CD8-positive, alpha-beta memory T cell (primary cell): ENCODE results near the gene MACROH2A2. TPM values are rescaled to one million over a fixed set of nuclear protein-coding genes. Genes with fewer than 3 reads are reported as not detected.
"Not testable (repeated sequence)": the region's sequence is repeated elsewhere in the genome, so short reads cannot be mapped to it uniquely, and the experiment has no call there.

ENCODE experiments used
- CTCF ChIA-PET: fragments of 350-600 bp; sonication (Branson Sonifier 250); formaldehyde crosslinking; loops from one replicate; lab custom pipeline; 2021; ENCODE audit warnings: antibody characterized with exemption; lab: Charles Lee
- POLR2A ChIA-PET: fragments of 350-600 bp; sonication (Branson Sonifier 250); formaldehyde crosslinking; loops from one replicate; lab custom pipeline; 2021; ENCODE audit warnings: antibody characterized with exemption; lab: Charles Lee
- DNase-seq, 5 donors: peaks; one replicate each; pipeline versions ENCODE4 v3.0.0 to v3.0.0-alpha.2; 2020 to 2022; ENCODE audit warnings: mixed read lengths in 1 of 5
- H3K27ac ChIP-seq: one replicate; pipeline ENCODE4 v1.7.0; 2013; ENCODE audit warnings: low read depth, mild to moderate bottlenecking, low read length, moderate library complexity
- H3K27me3 ChIP-seq: 2 replicates; pipeline ENCODE4 v1.7.0; 2013; ENCODE audit warnings: low read length, mild to moderate bottlenecking; ENCODE audit not compliant: insufficient read depth, poor library complexity, severe bottlenecking
- H3K36me3 ChIP-seq: 2 replicates; pipeline ENCODE4 v1.7.0; 2013; ENCODE audit warnings: mild to moderate bottlenecking, low read length, moderate library complexity; ENCODE audit not compliant: insufficient read depth
- H3K4me1 ChIP-seq: 2 replicates; pipeline ENCODE4 v1.7.0; 2013; ENCODE audit warnings: mild to moderate bottlenecking, low read length, moderate library complexity; ENCODE audit not compliant: insufficient read depth
- H3K4me3 ChIP-seq: 2 replicates; pipeline ENCODE4 v1.7.0; 2013; ENCODE audit warnings: mild to moderate bottlenecking, low read length
- H3K9me3 ChIP-seq: 2 replicates; pipeline ENCODE4 v1.7.0; 2013; ENCODE audit warnings: mild to moderate bottlenecking, low read length
- H3K27ac Mint-ChIP-seq, 8 donors: one replicate each; pipeline ENCODE4 v1.8.0; 2020 to 2021; ENCODE audit warnings: mixed read lengths in 8 of 8, mild to moderate bottlenecking in 6 of 8, inconsistent platforms in 3 of 8, moderate library complexity in 3 of 8
- H3K27me3 Mint-ChIP-seq, 2 donors: one replicate each; pipeline ENCODE4 v1.8.0; 2020 to 2021; ENCODE audit warnings: mixed read lengths in 2 of 2, mild to moderate bottlenecking in 1 of 2, moderate library complexity in 1 of 2
- H3K36me3 Mint-ChIP-seq, 3 donors: one replicate each; pipeline ENCODE4 v1.8.0; 2020 to 2021; ENCODE audit warnings: mixed read lengths in 3 of 3, inconsistent platforms in 1 of 3, mild to moderate bottlenecking in 1 of 3
- H3K4me1 Mint-ChIP-seq, 3 donors: one replicate each; pipeline ENCODE4 v1.8.0; 2020 to 2021; ENCODE audit warnings: mixed read lengths in 3 of 3, inconsistent platforms in 1 of 3, mild to moderate bottlenecking in 1 of 3
- H3K4me3 Mint-ChIP-seq, 7 donors: one replicate each; pipeline ENCODE4 v1.8.0; 2020 to 2021; ENCODE audit warnings: mixed read lengths in 7 of 7, mild to moderate bottlenecking in 6 of 7, moderate library complexity in 4 of 7, inconsistent platforms in 2 of 7
- H3K9me3 Mint-ChIP-seq, 5 donors: one replicate each; pipeline ENCODE4 v1.8.0; 2020 to 2022; ENCODE audit warnings: mixed read lengths in 5 of 5, mild to moderate bottlenecking in 3 of 5, moderate library complexity in 2 of 5, inconsistent platforms in 1 of 5
- polyA plus RNA-seq: library from polyadenylated mRNA; unstranded; fragments of 300-500 nt; fragmentation: Illumina TruSeq; gene quantifications from one replicate; pipeline ENCODE4 v1.2.3, GENCODE V29; 2021
- total RNA-seq, 2 experiments: library from RNA; stranded (reverse); gene quantifications; one replicate each; pipeline ENCODE4 v1.2.3, GENCODE V29; 2021

MACROH2A2 gene
- total and polyA plus RNA-seq, 3 experiments from 2014 or later = 2.9 to 4.3 (median 3.4) TPM

GRCh38 chr10:70148516-70148915 is 95.9 kb downstream of the MACROH2A2 start:
- Histone ChIP-seq H3K9me3 (no peaks in the 10 kb centered on the region), H3K27me3 (no peaks in the 10 kb centered on the region), H3K27ac (no peak overlapping the region), H3K36me3 (peaks cover 38% of the 10 kb centered on the region), H3K4me3 (no peak overlapping the region), H3K4me1 (peaks cover 27% of the 10 kb centered on the region)
- H3K4me1 Mint-ChIP-seq = peaks cover 24 to 56% (median 37%) of the 10 kb centered on the region in 3 donors
- DNase-seq = no peak
- ChIA-PET POLR2A (no interaction called here), CTCF (no interaction called here)
- peaks cover 8 to 56% (median 9%) of the 10 kb centered on the region in 3 donors for H3K36me3 Mint-ChIP-seq
- no peaks in the 10 kb centered on the region for H3K27me3 Mint-ChIP-seq
- no peaks in the 10 kb centered on the region for H3K9me3 Mint-ChIP-seq
- H3K4me3 Mint-ChIP-seq = peak overlapping the region in 1 of 7 donors; percentile 48
- peak overlapping the region in 1 of 8 donors; percentile 77 for H3K27ac Mint-ChIP-seq

GRCh38 chr10:70155255-70155838 is 102.7 kb downstream of the MACROH2A2 start:
- Mint-ChIP-seq H3K27ac (peak overlapping the region in 1 of 8 donors; percentile 81), H3K36me3 (peaks cover 15 to 92% (median 32%) of the 10 kb centered on the region in 3 donors), H3K27me3 (no peaks in the 10 kb centered on the region), H3K4me3 (peak overlapping the region in 1 of 7 donors; percentile 48), H3K4me1 (peaks cover 30 to 64% (median 40%) of the 10 kb centered on the region in 3 donors), H3K9me3 (no peaks in the 10 kb centered on the region)
- Histone ChIP-seq H3K27me3 (no peaks in the 10 kb centered on the region), H3K9me3 (no peaks in the 10 kb centered on the region), H3K36me3 (peaks cover 83% of the 10 kb centered on the region), H3K27ac (no peak overlapping the region), H3K4me3 (no peak overlapping the region), H3K4me1 (no peaks in the 10 kb centered on the region)
- ChIA-PET CTCF (interaction anchor here (1.4 to 4.3 kb wide), 2 partner anchors 8 to 16 kb away, joined by 3 to 29 read pairs; partner anchors contain the start of gene TYSND1), POLR2A (no interaction called here)
- DNase-seq = no peak

DNA sequence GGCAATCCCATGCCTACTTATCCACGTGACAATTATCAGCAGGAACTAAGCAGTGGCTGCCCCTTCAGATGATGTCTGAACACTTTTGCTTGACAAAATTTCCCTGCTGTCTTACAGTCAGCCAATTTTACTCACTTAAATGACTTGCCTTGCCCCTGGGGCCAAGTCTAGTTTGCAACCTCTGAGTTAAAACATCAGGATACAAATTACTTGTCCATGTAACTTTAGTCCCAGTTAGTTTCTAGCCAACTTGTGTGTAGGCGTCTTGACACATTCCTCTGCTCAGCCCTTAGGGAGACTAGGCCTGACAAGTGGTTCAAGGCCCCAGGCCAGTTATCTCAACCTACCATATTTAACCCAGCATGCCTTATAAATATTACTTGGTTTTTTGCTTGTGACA is 105.5 kb downstream of the MACROH2A2 start:
- Histone ChIP-seq H3K27me3 (no peaks in the 10 kb centered on the region), H3K27ac (no peak overlapping the region), H3K4me3 (no peak overlapping the region), H3K36me3 (peaks cover 65% of the 10 kb centered on the region), H3K9me3 (no peaks in the 10 kb centered on the region), H3K4me1 (peaks cover 23% of the 10 kb centered on the region)
- Mint-ChIP-seq H3K36me3 (peaks cover 11 to 86% (median 26%) of the 10 kb centered on the region in 3 donors), H3K4me1 (peaks cover 54 to 78% (median 58%) of the 10 kb centered on the region in 3 donors), H3K9me3 (no peaks in the 10 kb centered on the region), H3K27ac (no peak overlapping the region), H3K4me3 (no peak overlapping the region), H3K27me3 (no peaks in the 10 kb centered on the region)
- ChIA-PET POLR2A (interaction anchor here (0.7 kb wide), 1 partner anchor 11 kb away, joined by 4 read pairs; the partner anchor contains the start of gene TYSND1), CTCF (interaction anchor here (1.2 to 4.3 kb wide), 3 partner anchors 11 to 207 kb away, joined by 3 to 29 read pairs (median 5); partner anchors contain the start of gene TYSND1)
- DNase-seq = no peak

- H3K4me1 Mint-ChIP-seq = peaks cover 60 to 83% (median 70%) of the 10 kb centered on the region in 3 donors
- POLR2A ChIA-PET = interaction anchor here (1.2 to 1.3 kb wide), 2 partner anchors 11 to 13 kb away, joined by 3 to 5 read pairs; partner anchors contain the start of genes SAR1A and TYSND1
- peaks cover 53% of the 10 kb centered on the region for H3K36me3 ChIP-seq
- H3K27ac ChIP-seq, H3K27ac Mint-ChIP-seq, H3K27me3 ChIP-seq, DNase-seq, H3K4me3 ChIP-seq, H3K27me3 Mint-ChIP-seq, H3K9me3 Mint-ChIP-seq, H3K4me3 Mint-ChIP-seq, H3K9me3 ChIP-seq, CTCF ChIA-PET: not testable (repeated sequence)
- peaks cover 36% of the 10 kb centered on the region for H3K4me1 ChIP-seq
- peaks cover 5 to 79% (median 22%) of the 10 kb centered on the region in 3 donors for H3K36me3 Mint-ChIP-seq
Measured at GRCh38 chr10:70159366-70159765, 106.7 kb downstream of the MACROH2A2 start.

- H3K4me1 Mint-ChIP-seq = peaks cover 59 to 84% (median 75%) of the 10 kb centered on the region in 3 donors
- H3K36me3 Mint-ChIP-seq = peaks cover 7 to 75% (median 17%) of the 10 kb centered on the region in 3 donors
- no peak overlapping the region for H3K4me3 ChIP-seq
- H3K4me1 ChIP-seq = peaks cover 50% of the 10 kb centered on the region
- ChIA-PET CTCF (interaction anchor here (3.3 kb wide), 1 partner anchor 15 kb away, joined by 21 read pairs; the partner anchor contains the start of gene TYSND1), POLR2A (interaction anchor here (1.0 kb wide), 1 partner anchor 10 kb away, joined by 12 read pairs; the partner anchor contains the start of gene SAR1A)
- peak overlapping the region in 6 of 8 donors; percentile 17 to 81 (median 52) for H3K27ac Mint-ChIP-seq
- H3K27me3 ChIP-seq = no peaks in the 10 kb centered on the region
- no peak overlapping the region for H3K27ac ChIP-seq
- no peaks in the 10 kb centered on the region for H3K9me3 ChIP-seq
- H3K27me3 Mint-ChIP-seq = no peaks in the 10 kb centered on the region
- no peak for DNase-seq
- H3K36me3 ChIP-seq = peaks cover 45% of the 10 kb centered on the region
- peak overlapping the region in 1 of 7 donors; percentile 17 for H3K4me3 Mint-ChIP-seq
- no peaks in the 10 kb centered on the region for H3K9me3 Mint-ChIP-seq
Measured at GRCh38 chr10:70160798-70161197, 108.2 kb downstream of the MACROH2A2 start.

Other genes with a start within 250 kb of the MACROH2A2 start
- 10 to 100 TPM; 17.6 to 17.9 TPM for gene AIFM2, start 80.0 kb downstream of the MACROH2A2 start, total RNA-seq
- gene AIFM2, start 80.0 kb downstream of the MACROH2A2 start, polyA plus RNA-seq = 3.5 TPM
- gene TYSND1, start 93.9 kb downstream of the MACROH2A2 start, total RNA-seq = 10 to 100 TPM; 14.7 to 16.3 TPM
- gene TYSND1, start 93.9 kb downstream of the MACROH2A2 start, polyA plus RNA-seq = 21.1 TPM
- gene SAR1A, start 117.7 kb downstream of the MACROH2A2 start, total RNA-seq = 100 to 1,000 TPM; 136 to 145 TPM
- gene SAR1A, start 117.7 kb downstream of the MACROH2A2 start, polyA plus RNA-seq = 24.7 TPM
- gene PPA1, start 180.6 kb downstream of the MACROH2A2 start, total RNA-seq = 100 to 1,000 TPM; 358 to 368 TPM
- 122 TPM for gene PPA1, start 180.6 kb downstream of the MACROH2A2 start, polyA plus RNA-seq
- not detected for gene NPFFR1, start 231.2 kb downstream of the MACROH2A2 start, total RNA-seq
- gene NPFFR1, start 231.2 kb downstream of the MACROH2A2 start, polyA plus RNA-seq = not detected